GM15510 (cell line): ENCODE data around the gene GALNT2.

ENCODE experiments used
- POLR2A ChIP-seq: IDR thresholded peaks from 3 replicates; pipeline ENCODE4 v1.6.1; 2011; ENCODE audit warnings: borderline replicate concordance; ENCODE audit not compliant: insufficient read length; ENCODE audit errors: extremely low read depth

Gene GALNT2

GRCh38 chr1:230286166-230286889, 219.3 kb downstream of the GALNT2 start:
- TF ChIP-seq POLR2A: no peak

DNA sequence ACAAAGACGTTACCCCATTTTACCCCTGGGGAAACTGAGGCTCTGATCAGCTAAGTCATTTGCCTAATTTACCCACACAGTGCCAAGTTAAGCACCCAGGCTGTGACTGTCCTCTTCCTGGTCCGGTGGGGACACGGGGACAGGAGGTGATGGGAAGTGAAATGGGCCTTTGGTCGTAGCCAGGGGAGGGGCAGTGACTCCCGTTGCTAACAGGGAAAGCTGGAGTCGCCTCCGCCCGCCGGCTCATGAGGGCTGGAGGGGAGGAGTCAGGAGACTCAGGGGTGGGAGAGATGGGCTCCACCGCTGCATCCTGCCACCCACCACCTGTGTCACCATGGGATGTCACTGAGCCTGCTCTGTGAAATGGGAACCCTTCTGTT, 219.8 kb downstream of the GALNT2 start:
- TF ChIP-seq POLR2A: no peak

GRCh38 chr1:230287674-230288315, 220.8 kb downstream of the GALNT2 start:
- no peak for TF ChIP-seq POLR2A

DNA sequence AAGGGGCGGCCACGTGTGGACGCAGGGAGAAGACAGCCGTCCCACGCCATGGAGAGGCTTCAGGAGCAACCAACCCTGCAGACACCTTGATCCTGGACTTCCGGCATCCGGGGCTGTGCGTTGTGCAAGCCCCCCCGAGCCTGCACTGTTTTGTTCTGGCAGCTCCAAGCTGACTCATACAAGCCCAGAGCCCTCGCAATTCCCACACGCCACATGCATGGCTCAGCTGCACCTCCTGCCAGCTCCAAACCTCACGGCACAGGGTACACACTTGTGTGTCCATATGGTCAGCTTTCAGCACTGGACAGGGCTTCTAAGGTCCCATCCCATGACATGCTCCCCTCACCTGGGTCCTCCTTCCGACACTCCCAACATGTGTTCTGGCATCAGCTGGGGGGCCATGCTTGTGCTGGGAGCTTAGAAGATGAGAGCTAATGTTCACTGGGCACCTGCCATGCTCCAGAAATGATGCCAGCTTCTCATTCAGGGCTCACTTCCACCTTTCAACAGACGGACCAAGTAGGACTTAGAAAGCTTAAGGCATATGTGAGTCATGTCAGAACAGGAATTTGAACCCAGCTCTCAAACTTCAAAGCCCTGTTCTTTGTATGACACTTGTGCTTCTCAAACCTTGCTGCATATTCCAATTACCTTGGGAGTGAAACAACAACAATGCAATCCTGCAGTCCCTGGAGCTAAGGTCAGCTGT, 221.8 kb downstream of the GALNT2 start:
- no peak for TF ChIP-seq POLR2A

- no peak for TF ChIP-seq POLR2A
Observed at GRCh38 chr1:230289350-230289644, 222.3 kb downstream of the GALNT2 start.

DNA sequence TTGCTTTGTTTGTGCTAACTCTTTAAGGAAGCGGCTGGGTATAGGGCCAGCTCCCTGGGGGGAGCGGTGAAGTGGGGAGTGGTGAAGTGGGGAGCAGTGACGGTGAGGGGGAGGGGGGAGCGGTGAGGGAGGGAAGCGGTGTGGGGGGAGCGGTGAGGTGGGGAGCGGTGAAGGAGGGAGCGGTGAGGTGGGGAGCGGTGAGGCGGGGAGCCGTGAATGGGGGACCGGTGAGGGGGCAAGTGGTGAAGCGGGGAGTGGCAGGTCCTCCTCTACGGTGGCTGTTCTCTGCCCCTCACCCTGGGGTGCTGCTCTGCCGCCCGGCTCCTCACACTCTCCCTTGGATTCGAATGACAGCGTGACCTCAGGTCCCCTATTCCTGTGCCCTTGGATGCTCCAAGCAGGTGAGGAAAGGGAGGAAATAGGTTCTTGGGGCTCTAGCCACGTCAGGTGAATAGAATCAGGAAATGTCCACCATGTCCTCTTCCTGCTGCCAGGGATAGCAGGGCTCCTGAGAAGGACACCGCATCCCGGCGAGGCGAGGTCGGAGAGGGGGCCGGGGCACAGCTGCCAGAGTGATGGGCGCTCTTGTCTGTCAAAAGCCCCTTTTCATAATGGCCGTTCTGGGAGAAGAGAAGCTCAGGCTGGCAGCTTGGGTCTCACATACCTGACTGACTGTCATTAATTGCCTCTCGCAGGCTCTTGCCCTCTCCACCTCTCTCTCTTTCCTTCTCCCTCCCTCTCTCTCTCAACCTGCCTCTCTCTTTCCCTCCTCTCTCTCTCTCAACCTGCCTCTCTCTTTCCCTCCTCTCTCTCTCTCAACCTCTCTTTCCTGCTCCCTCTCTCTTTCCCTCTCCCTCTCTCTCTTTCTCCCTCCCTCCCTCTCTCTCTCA, 224.9 kb downstream of the GALNT2 start:
- TF ChIP-seq POLR2A: no peak

DNA sequence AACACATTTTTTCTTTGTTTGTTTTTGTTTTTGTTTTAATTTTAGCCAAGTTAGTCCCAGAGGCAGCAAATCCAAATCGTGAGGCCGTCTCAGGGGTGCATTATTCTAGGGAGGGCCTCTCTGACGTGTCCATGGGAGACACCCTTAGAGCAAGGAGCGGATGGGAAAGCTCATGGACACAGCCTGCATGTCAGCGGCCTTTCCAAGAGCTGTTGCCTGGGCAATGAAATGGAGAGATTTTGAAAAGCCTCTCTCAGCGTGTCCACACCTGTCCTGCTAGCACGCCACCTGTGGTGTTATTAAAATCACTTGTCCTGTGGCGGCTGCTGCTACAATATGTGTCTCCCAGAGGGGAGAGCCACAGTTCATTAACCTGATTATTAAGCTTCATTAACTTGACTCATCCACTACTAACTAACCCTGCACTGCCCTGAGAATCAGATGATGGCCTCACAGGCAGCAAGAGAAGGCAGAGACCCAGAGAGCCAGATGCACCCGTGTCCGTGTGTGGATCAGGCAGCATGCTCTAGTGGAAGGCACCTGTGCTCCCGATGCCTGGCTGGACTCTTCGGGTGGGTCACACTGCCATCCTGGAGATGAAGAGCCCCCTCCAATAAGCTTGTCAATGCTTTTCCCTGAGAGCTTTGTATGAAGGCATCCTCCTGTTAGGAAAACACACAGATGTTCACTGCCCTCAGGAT, 225.8 kb downstream of the GALNT2 start:
- no peak for TF ChIP-seq POLR2A

GRCh38 chr1:230293390-230293700, 226.3 kb downstream of the GALNT2 start:
- no peak for TF ChIP-seq POLR2A

GRCh38 chr1:230295367-230295766, 228.3 kb downstream of the GALNT2 start:
- TF ChIP-seq POLR2A: no peak

DNA sequence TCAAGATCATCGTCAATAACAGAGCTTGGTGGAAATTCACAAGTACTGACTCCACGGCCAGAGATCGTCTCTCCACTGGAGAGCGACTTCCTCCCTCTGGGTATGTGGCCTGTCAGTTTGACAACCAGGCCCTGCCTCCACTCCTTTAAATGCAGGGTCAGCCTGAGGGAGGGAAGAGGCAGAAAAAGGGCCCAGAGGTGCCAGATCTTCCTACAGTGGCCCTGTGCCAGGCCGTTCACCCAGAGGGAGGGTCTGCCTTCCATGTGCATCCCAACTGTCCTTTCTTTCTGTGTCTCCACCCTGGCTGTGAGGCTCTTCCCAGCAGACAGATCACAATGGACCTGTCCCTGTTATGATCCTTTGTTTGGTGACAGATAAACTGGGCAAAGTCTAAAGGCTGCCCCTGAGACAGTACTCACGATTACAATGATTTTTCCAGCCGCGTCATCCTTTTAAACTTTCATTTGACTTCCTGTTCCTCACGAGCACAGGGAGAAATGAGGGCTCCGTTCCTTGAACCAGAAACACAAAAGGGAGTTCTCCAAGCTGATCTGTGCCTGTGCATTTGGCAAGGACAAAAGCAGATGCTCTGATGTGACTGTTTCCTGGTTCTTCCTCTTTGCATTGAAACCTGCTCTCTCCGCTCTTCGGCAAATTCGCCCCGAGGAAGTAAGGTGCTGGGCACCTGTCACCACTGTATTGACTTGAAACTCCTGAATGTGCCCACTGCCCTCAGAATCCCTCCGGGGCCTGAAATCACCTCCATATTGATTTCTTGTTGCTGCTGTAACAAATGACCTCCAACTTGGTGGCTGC, 232.4 kb downstream of the GALNT2 start:
- TF ChIP-seq POLR2A: no peak

- no peak for TF ChIP-seq POLR2A
Observed at GRCh38 chr1:230300322-230301301, 233.6 kb downstream of the GALNT2 start.

- no peak for TF ChIP-seq POLR2A
Observed at GRCh38 chr1:230301322-230301721, 234.3 kb downstream of the GALNT2 start.

DNA sequence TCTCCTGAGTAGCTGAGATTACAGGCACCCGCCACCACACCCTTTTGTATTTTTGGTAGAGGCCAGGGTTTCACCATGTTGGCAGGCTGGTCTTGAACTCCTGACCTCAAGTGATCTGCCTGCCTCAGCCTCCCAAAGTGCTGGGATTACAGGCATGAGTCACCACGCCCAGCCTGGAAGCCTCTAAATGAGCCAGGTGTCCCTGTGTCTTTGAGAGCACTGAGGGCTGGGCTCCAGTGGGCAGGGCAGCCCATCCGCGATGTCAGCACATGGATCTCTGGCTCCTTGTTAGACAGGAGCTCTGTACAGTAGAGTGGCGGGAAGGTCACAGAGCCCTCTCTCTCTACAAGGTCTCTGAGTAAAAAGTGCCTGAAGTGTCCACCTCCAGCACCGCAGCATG, 234.8 kb downstream of the GALNT2 start:
- no peak for TF ChIP-seq POLR2A
